LNCaP clone FGC (cell line): ENCODE measurements around the gene PAK6.

ENCODE experiments used
- DNase-seq: peaks from one replicate; pipeline ENCODE4 v3.0.0-alpha.2; 2011; ENCODE audit warnings: low read depth
- H3K4me3 ChIP-seq: 2 replicates; pipeline ENCODE4 v1.5.1; 2011; ENCODE audit warnings: mild to moderate bottlenecking, low read depth, low read length, control low read depth
- CTCF ChIP-seq: IDR thresholded peaks from 2 replicates; pipeline ENCODE4 v1.5.1; 2012; ENCODE audit warnings: mild to moderate bottlenecking; ENCODE audit not compliant: control insufficient read depth, insufficient read depth; ENCODE audit errors: extremely low read depth

Gene PAK6

GRCh38 chr15:40309344-40309862 lies 70.5 kb downstream of the PAK6 start:
- no peak for DNase-seq
- H3K4me3 ChIP-seq = no peak overlapping the region
- TF ChIP-seq CTCF = no peak

GRCh38 chr15:40310001-40310959 lies 71.4 kb downstream of the PAK6 start:
- DNase-seq = no peak
- H3K4me3 ChIP-seq = no peak overlapping the region
- peak; percentile 83 for TF ChIP-seq CTCF

- DNase-seq = no peak
- H3K4me3 ChIP-seq = no peak overlapping the region
- no peak for TF ChIP-seq CTCF
These were observed 72.1 kb downstream of the PAK6 start for GRCh38 chr15:40310993-40311392.

- DNase-seq = no peak
- no peak for TF ChIP-seq CTCF
- H3K4me3 ChIP-seq = no peak overlapping the region
These were observed 73.7 kb downstream of the PAK6 start for GRCh38 chr15:40312370-40313158.

GRCh38 chr15:40313531-40314398 lies 74.9 kb downstream of the PAK6 start:
- peak; percentile 25 for DNase-seq
- no peak overlapping the region for H3K4me3 ChIP-seq
- no peak for TF ChIP-seq CTCF

- DNase-seq = no peak
- no peak overlapping the region for H3K4me3 ChIP-seq
- no peak for TF ChIP-seq CTCF
These were observed 75.9 kb downstream of the PAK6 start for GRCh38 chr15:40314723-40315276.
